K562 (cell line): ENCODE data around the gene PFDN4. TPM values are rescaled to one million over a fixed set of nuclear protein-coding genes. Genes with fewer than 3 reads are reported as not detected.
A peak's percentile ranks its signal among the peaks of the same experiment; 100 is the strongest.

ENCODE experiments used
- ATAC-seq: fragments of 200-7000 bp; cut with Tn5 transposase; 3 replicates; pipeline ENCODE4 v1.9.1; 2020; ENCODE audit warnings: moderate library complexity
- BruUV-seq: library from RNA; stranded (reverse); fragments of 400-500 nt; replicated peaks from 2 replicates; lab custom pipeline; 2021; lab: Mats Ljungman, UMichigan
- CTCF ChIA-PET: fragments of 300-600 bp; formaldehyde crosslinking; extraction: SDS; loops from one replicate; lab custom pipeline; 2021; ENCODE audit warnings: low intra/inter-chr PET ratio; lab: Yijun Ruan, JAX
- POLR2A ChIA-PET: fragments of 300-600, 350-650 bp; sonication (Branson Sonifier 250); formaldehyde crosslinking; extraction: SDS; loops from one replicate; lab custom pipeline; 2021; ENCODE audit warnings: antibody characterized with exemption, inconsistent platforms; lab: Yijun Ruan, JAX
- DNase-seq, 4 experiments: peaks; one replicate each; pipeline versions ENCODE4 v3.0.0 to v3.0.0-alpha.2; 2011 to 2018; ENCODE audit warnings: low spot score in 3 of 4, mixed read lengths in 3 of 4; ENCODE audit errors: extremely low read depth in 1 of 4
- FAIRE-seq: peaks from 2 replicates; lab custom pipeline; 2011; peaks lifted over from hg19 to GRCh38; lab: Jason Lieb, UNC
- H2AFZ ChIP-seq: 2 replicates; pipeline ENCODE4 v1.6.0; 2011; ENCODE audit warnings: low read depth, low read length, control low read depth, inconsistent platforms
- H3K27ac ChIP-seq: fragments of 200-600 bp; 3 replicates; pipeline ENCODE4 v1.8.0; 2011; ENCODE audit warnings: low read depth, mild to moderate bottlenecking, control low read depth, inconsistent platforms, low read length, moderate library complexity, mixed read lengths; ENCODE audit errors: extremely low read depth
- H3K27me3 ChIP-seq, 2 experiments: fragments of 300-600 bp in 1 of 2; 2 replicates in 1 of 2; 3 replicates in 1 of 2; pipeline versions ENCODE4 v1.6.0 to v1.8.0; 2011; ENCODE audit warnings: inconsistent platforms in 2 of 2, low read length in 2 of 2, mild to moderate bottlenecking in 1 of 2, mixed read lengths in 1 of 2, moderate library complexity in 1 of 2; ENCODE audit not compliant: control insufficient read depth in 2 of 2, insufficient read depth in 2 of 2
- H3K36me3 ChIP-seq: fragments of 300-600 bp; 3 replicates; pipeline ENCODE4 v1.8.0; 2011; ENCODE audit warnings: mild to moderate bottlenecking, low read length, inconsistent platforms; ENCODE audit not compliant: control insufficient read depth, insufficient read depth
- H3K4me1 ChIP-seq, 2 experiments: fragments of 200-600 bp in 1 of 2; replicated peaks in 1 of 2; 2 replicates in 1 of 2; 3 replicates in 1 of 2; pipeline versions ENCODE4 v1.5.1 to v1.8.0; 2011; ENCODE audit warnings: inconsistent platforms in 2 of 2, low read length in 2 of 2, mild to moderate bottlenecking in 1 of 2, mixed read lengths in 1 of 2, moderate library complexity in 1 of 2; ENCODE audit not compliant: control insufficient read depth in 2 of 2, insufficient read depth in 2 of 2
- H3K4me2 ChIP-seq: 2 replicates; pipeline ENCODE4 v1.6.1; 2011; ENCODE audit warnings: low read length, control low read depth, inconsistent platforms, mixed read lengths; ENCODE audit not compliant: insufficient read depth
- H3K4me3 ChIP-seq: fragments of 200-600 bp; sonication (generic), shearing (Covaris generic); 2 replicates; pipeline ENCODE4 v1.5.1; 2016; ENCODE audit warnings: control low read depth, inconsistent platforms
- H3K79me2 ChIP-seq: fragments of 200-600 bp; 3 replicates; pipeline ENCODE4 v1.8.0; 2011; ENCODE audit warnings: low read length, inconsistent platforms; ENCODE audit not compliant: control insufficient read depth, insufficient read depth
- H3K9ac ChIP-seq, 2 experiments: 2 replicates each; pipeline versions ENCODE4 v1.6.0 to v1.6.1; 2011; ENCODE audit warnings: low read depth in 2 of 2, low read length in 2 of 2, control low read depth in 1 of 2, inconsistent platforms in 1 of 2, mild to moderate bottlenecking in 1 of 2, mixed read lengths in 1 of 2; ENCODE audit not compliant: insufficient read depth in 1 of 2
- H3K9me1 ChIP-seq: one replicate; pipeline ENCODE4 v1.6.0; 2011; ENCODE audit warnings: inconsistent platforms, mild to moderate bottlenecking, low read length, moderate library complexity; ENCODE audit not compliant: control insufficient read depth, insufficient read depth
- H3K9me3 ChIP-seq: replicated peaks from 2 replicates; pipeline ENCODE4 v1.5.1; 2011; ENCODE audit warnings: low read depth, low read length, inconsistent platforms; ENCODE audit not compliant: control insufficient read depth, insufficient read depth
- H4K20me1 ChIP-seq: replicated peaks from 2 replicates; pipeline ENCODE4 v1.6.1; 2011; ENCODE audit warnings: low read length, inconsistent platforms, mixed read lengths; ENCODE audit not compliant: control insufficient read depth, insufficient read depth
- WGBS: fragments of 100-300 bp; shearing (Covaris generic); methylation state at CpG from one replicate; pipeline ENCODE4 v1.1.6; 2016; ENCODE audit warnings: low coverage, mixed read lengths; ENCODE audit not compliant: insufficient coverage; ENCODE audit errors: missing lambda C conversion rate; 5-methylcytosine and 5-hydroxymethylcytosine counted together
- in situ Hi-C: fragments of 300-500 bp; cut with MboI; formaldehyde crosslinking; loops from 4 replicates; pipeline ENCODE4 v1.15.0; 2018; ENCODE audit warnings: inconsistent platforms, mixed read lengths
- intact Hi-C: fragments of 100-400 bp; cut with micrococcal nuclease; formaldehyde crosslinking; loops from 2 replicates; pipeline ENCODE4 v1.14.2; 2022
- polyA plus RNA-seq, 8 experiments: library from polyadenylated mRNA; depleted of rRNA in 4 of 8; stranded (reverse) in 5 of 8; unstranded in 3 of 8; fragments of >200 nt; fragmentation: Nextera tagmentation in 2 of 8; fragmentation: Illumina TruSeq in 1 of 8; extraction: Ambion mirVana in 2 of 8; extraction: Trizol in 1 of 8; gene quantifications; 2 replicates each; pipeline versions ENCODE4 v1.2.1 to v1.2.3, GENCODE V29; 2011 to 2014; ENCODE audit warnings: inconsistent platforms in 1 of 8, missing spikeins in 1 of 8
- total RNA-seq, 7 experiments: library from RNA; depleted of rRNA in 6 of 7; stranded (reverse); fragments of >200 nt in 6 of 7; fragmentation: Illumina TruSeq in 2 of 7; extraction: Trizol in 2 of 7; gene quantifications; 2 replicates each; pipeline versions ENCODE4 v1.2.1 to v1.2.3, GENCODE V29; 2011 to 2021; ENCODE audit warnings: low replicate concordance in 1 of 7
- TF ChIP-seq, protein P1 (sequence below): sonication (generic); formaldehyde crosslinking; IDR thresholded peaks from 2 replicates; pipeline ENCODE4 v1.8.0; 2023; ENCODE audit warnings: missing genetic modification reagents, mild to moderate bottlenecking, borderline replicate concordance
- TF ChIP-seq, protein P2 (sequence below), 2 experiments: fragments of 450-650 bp in 1 of 2; sonication (generic) in 1 of 2; formaldehyde crosslinking in 1 of 2; IDR thresholded peaks in 1 of 2; conservative IDR thresholded peaks in 1 of 2; 2 replicates each; pipeline versions ENCODE4 v1.6.1 to v1.8.1; 2016 to 2023; ENCODE audit warnings: mild to moderate bottlenecking in 2 of 2, moderate library complexity in 2 of 2, inconsistent platforms in 1 of 2, missing genetic modification reagents in 1 of 2

PFDN4 gene
- total and polyA plus RNA-seq, 9 of the 15 experiments (the other 6 are each of a cell fraction or from before 2014, with no cell fraction given), result 60.1 to 214 (median 122) TPM

DNA sequence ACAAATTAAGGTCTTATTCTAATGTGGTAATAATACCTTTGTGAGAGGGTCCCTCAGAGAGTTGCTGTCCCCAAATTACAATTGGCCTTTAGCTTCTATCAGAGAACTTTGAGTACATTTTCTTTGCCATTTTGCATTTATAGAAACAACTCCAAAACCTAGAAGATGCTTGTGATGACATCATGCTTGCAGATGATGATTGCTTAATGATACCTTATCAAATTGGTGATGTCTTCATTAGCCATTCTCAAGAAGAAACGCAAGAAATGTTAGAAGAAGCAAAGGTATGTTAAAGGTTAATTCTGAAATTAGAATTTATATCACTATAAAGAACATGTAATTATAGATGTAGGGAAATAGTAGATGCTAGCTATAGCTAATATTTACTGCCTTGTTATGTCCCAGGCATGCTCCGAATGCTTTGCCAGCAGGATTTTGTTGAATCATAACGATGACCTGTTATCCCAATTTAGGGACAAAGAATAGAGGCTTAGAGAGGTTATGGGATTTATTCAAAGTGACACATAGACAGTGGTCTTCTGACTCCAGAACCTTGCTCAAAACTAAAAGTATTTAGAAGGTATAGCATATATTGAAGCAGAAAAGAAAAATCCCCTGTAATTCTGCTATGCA is 7.4 kb downstream of the PFDN4 start:
- Histone ChIP-seq H3K4me1 (no peaks in the 10 kb centered on the region), H4K20me1 (no peaks in the 10 kb centered on the region), H2AFZ (no peak overlapping the region), H3K4me2 (no peak overlapping the region), H3K79me2 (peaks cover 21% of the 10 kb centered on the region), H3K9ac (no peak overlapping the region), H3K4me3 (no peak overlapping the region), H3K27ac (no peak overlapping the region), H3K27me3 (no peaks in the 10 kb centered on the region), H3K36me3 (peaks cover 53% of the 10 kb centered on the region), H3K9me3 (no peaks in the 10 kb centered on the region), H3K9me1 (no peaks in the 10 kb centered on the region)
- CTCF ChIA-PET, result no interaction called here
- ATAC-seq, result no peak
- no peak for FAIRE-seq
- TF ChIP-seq, protein P1, sequence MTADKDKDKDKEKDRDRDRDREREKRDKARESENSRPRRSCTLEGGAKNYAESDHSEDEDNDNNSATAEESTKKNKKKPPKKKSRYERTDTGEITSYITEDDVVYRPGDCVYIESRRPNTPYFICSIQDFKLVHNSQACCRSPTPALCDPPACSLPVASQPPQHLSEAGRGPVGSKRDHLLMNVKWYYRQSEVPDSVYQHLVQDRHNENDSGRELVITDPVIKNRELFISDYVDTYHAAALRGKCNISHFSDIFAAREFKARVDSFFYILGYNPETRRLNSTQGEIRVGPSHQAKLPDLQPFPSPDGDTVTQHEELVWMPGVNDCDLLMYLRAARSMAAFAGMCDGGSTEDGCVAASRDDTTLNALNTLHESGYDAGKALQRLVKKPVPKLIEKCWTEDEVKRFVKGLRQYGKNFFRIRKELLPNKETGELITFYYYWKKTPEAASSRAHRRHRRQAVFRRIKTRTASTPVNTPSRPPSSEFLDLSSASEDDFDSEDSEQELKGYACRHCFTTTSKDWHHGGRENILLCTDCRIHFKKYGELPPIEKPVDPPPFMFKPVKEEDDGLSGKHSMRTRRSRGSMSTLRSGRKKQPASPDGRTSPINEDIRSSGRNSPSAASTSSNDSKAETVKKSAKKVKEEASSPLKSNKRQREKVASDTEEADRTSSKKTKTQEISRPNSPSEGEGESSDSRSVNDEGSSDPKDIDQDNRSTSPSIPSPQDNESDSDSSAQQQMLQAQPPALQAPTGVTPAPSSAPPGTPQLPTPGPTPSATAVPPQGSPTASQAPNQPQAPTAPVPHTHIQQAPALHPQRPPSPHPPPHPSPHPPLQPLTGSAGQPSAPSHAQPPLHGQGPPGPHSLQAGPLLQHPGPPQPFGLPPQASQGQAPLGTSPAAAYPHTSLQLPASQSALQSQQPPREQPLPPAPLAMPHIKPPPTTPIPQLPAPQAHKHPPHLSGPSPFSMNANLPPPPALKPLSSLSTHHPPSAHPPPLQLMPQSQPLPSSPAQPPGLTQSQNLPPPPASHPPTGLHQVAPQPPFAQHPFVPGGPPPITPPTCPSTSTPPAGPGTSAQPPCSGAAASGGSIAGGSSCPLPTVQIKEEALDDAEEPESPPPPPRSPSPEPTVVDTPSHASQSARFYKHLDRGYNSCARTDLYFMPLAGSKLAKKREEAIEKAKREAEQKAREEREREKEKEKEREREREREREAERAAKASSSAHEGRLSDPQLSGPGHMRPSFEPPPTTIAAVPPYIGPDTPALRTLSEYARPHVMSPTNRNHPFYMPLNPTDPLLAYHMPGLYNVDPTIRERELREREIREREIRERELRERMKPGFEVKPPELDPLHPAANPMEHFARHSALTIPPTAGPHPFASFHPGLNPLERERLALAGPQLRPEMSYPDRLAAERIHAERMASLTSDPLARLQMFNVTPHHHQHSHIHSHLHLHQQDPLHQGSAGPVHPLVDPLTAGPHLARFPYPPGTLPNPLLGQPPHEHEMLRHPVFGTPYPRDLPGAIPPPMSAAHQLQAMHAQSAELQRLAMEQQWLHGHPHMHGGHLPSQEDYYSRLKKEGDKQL (CRISPR knock-in tag), result no peak
- TF ChIP-seq, protein P2, sequence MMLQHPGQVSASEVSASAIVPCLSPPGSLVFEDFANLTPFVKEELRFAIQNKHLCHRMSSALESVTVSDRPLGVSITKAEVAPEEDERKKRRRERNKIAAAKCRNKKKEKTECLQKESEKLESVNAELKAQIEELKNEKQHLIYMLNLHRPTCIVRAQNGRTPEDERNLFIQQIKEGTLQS (IDR thresholded peaks at IDR 0.05), result peak; percentile 21; the same call in 1 of the 2 replicates
- TF ChIP-seq, protein P2 (CRISPR knock-in tag; conservative IDR thresholded peaks at IDR 0.05), result no peak
- no peak for DNase-seq
- intact Hi-C loops, result loop anchor here (5.0 kb wide), 1 partner anchor 432 kb away; no protein-coding TSS in a partner anchor
- BruUV-seq, result no TSS peak
- POLR2A ChIA-PET, result no interaction called here
- WGBS, result 97% methylated on average over 3 of the region's 3 CpGs
- in situ Hi-C loops, result loop anchor here (10.0 to 25.0 kb wide), 2 partner anchors 430 to 653 kb away; no protein-coding TSS in a partner anchor
